Measurements from ENCODE around the gene MATCAP1. TPM values are rescaled to one million over a fixed set of nuclear protein-coding genes. Genes with fewer than 3 reads are reported as not detected.

MATCAP1 gene
- total RNA-seq, 1 experiment from 2014 or later, result 33.9 TPM

- TF ChIP-seq, protein P1, sequence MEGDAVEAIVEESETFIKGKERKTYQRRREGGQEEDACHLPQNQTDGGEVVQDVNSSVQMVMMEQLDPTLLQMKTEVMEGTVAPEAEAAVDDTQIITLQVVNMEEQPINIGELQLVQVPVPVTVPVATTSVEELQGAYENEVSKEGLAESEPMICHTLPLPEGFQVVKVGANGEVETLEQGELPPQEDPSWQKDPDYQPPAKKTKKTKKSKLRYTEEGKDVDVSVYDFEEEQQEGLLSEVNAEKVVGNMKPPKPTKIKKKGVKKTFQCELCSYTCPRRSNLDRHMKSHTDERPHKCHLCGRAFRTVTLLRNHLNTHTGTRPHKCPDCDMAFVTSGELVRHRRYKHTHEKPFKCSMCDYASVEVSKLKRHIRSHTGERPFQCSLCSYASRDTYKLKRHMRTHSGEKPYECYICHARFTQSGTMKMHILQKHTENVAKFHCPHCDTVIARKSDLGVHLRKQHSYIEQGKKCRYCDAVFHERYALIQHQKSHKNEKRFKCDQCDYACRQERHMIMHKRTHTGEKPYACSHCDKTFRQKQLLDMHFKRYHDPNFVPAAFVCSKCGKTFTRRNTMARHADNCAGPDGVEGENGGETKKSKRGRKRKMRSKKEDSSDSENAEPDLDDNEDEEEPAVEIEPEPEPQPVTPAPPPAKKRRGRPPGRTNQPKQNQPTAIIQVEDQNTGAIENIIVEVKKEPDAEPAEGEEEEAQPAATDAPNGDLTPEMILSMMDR (conservative IDR thresholded peaks at IDR 0.05; ENCODE audit: low read depth, low read length), result no peak
- TF ChIP-seq EZH2 (IDR thresholded peaks at IDR 0.05; ENCODE audit: borderline replicate concordance, low read depth, low read length, poor library complexity, severe bottlenecking), result no peak
- peak within 1 kb of the TSS; percentile 52 for H3K4me3 ChIP-seq (ENCODE audit: low read depth, low read length, poor library complexity, severe bottlenecking)
- no peaks in the 10 kb centered on the region for H3K27me3 ChIP-seq (replicated peaks; ENCODE audit: insufficient read depth, low read depth, low read length, poor library complexity)
- ChIA-PET POLR2A (ENCODE audit: low non-redundant PET) (interaction anchor here (0.6 to 0.7 kb wide), 2 partner anchors 10 to 250 kb away, joined by 3 to 4 read pairs; no protein-coding TSS in a partner anchor), CTCF (interaction anchor here (0.6 to 1.9 kb wide), 6 partner anchors 11 to 754 kb away, joined by 3 to 10 read pairs (median 4); no protein-coding TSS in a partner anchor)
- no peaks in the 10 kb centered on the region for H3K36me3 ChIP-seq (ENCODE audit: insufficient read depth, low read length, poor library complexity, severe bottlenecking)
- BruUV-seq (replicated peaks), result no TSS peak
- peak within 1 kb of the TSS; percentile 69 for H3K27ac ChIP-seq (ENCODE audit: low read depth, low read length, poor library complexity, severe bottlenecking)
- H3K4me1 ChIP-seq (ENCODE audit: insufficient read depth, low read length, poor library complexity, severe bottlenecking), result peaks cover 25% of the 10 kb centered on the region
- peak; percentile 86 for DNase-seq (ENCODE audit: low spot score)
- intact Hi-C loops (cut with micrococcal nuclease; ENCODE audit: unreplicated experiment), result no loop called here
- no peaks in the 10 kb centered on the region for H3K9me3 ChIP-seq (ENCODE audit: low read depth, low read length, poor library complexity, severe bottlenecking)
Observed at GRCh38 chr16:67170168-67170948, 13.4 kb downstream of the MATCAP1 start, which contains the start of gene NOL3. TSS of gene NOL3 (plus strand) at chr16:67170538.

- ChIA-PET CTCF (interaction anchor here (0.7 to 1.9 kb wide), 4 partner anchors 11 to 753 kb away, joined by 3 to 10 read pairs (median 6); no protein-coding TSS in a partner anchor), POLR2A (ENCODE audit: low non-redundant PET) (interaction anchor here (0.7 kb wide), 1 partner anchor 9 kb away, joined by 4 read pairs; no protein-coding TSS in a partner anchor)
- Histone ChIP-seq H3K4me1 (ENCODE audit: insufficient read depth, low read length, poor library complexity, severe bottlenecking) (peaks cover 19% of the 10 kb centered on the region), H3K27me3 (replicated peaks; ENCODE audit: insufficient read depth, low read depth, low read length, poor library complexity) (no peaks in the 10 kb centered on the region), H3K9me3 (ENCODE audit: low read depth, low read length, poor library complexity, severe bottlenecking) (no peaks in the 10 kb centered on the region), H3K27ac (ENCODE audit: low read depth, low read length, poor library complexity, severe bottlenecking) (peak overlapping the region; percentile 69), H3K4me3 (ENCODE audit: low read depth, low read length, poor library complexity, severe bottlenecking) (peak overlapping the region; percentile 52), H3K36me3 (ENCODE audit: insufficient read depth, low read length, poor library complexity, severe bottlenecking) (no peaks in the 10 kb centered on the region)
- DNase-seq (ENCODE audit: low spot score), result peak; percentile 77
- BruUV-seq (replicated peaks), result no TSS peak
- TF ChIP-seq, protein P1 (conservative IDR thresholded peaks at IDR 0.05; ENCODE audit: low read depth, low read length), result peak; percentile 83
- no peak for TF ChIP-seq EZH2 (IDR thresholded peaks at IDR 0.05; ENCODE audit: borderline replicate concordance, low read depth, low read length, poor library complexity, severe bottlenecking)
- intact Hi-C loops (cut with micrococcal nuclease; ENCODE audit: unreplicated experiment), result no loop called here
Observed at GRCh38 chr16:67169642-67170167, 14.1 kb downstream of the MATCAP1 start.

DNA sequence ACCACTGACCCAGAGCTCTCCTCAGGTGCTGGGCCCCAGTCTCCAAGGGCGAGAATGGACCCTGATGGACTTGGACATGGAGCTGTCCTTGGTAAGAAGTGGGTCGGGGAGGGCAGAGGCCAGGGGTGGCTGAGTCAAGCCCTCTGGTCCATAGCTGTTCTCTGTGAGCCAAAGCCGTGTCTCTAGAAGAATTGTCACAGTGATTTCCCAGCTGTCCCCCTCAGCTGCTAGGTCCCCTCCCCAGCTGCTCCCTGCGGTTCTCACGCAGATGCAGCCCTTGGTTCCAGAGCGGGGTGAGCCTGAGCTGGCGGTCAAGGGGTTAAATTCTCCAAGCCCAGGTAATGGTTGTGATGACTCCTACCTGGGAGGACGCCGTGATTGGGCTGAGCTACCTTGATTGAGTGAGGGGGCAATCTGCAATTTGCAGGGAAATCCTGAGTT lies 14.7 kb downstream of the MATCAP1 start:
- no peak for TF ChIP-seq EZH2 (IDR thresholded peaks at IDR 0.05; ENCODE audit: borderline replicate concordance, low read depth, low read length, poor library complexity, severe bottlenecking)
- TF ChIP-seq, protein P1 (conservative IDR thresholded peaks at IDR 0.05; ENCODE audit: low read depth, low read length), result no peak
- Histone ChIP-seq H3K36me3 (ENCODE audit: insufficient read depth, low read length, poor library complexity, severe bottlenecking) (no peaks in the 10 kb centered on the region), H3K27ac (ENCODE audit: low read depth, low read length, poor library complexity, severe bottlenecking) (no peak overlapping the region), H3K27me3 (replicated peaks; ENCODE audit: insufficient read depth, low read depth, low read length, poor library complexity) (no peaks in the 10 kb centered on the region), H3K4me3 (ENCODE audit: low read depth, low read length, poor library complexity, severe bottlenecking) (no peak overlapping the region), H3K4me1 (ENCODE audit: insufficient read depth, low read length, poor library complexity, severe bottlenecking) (peaks cover 14% of the 10 kb centered on the region), H3K9me3 (ENCODE audit: low read depth, low read length, poor library complexity, severe bottlenecking) (no peaks in the 10 kb centered on the region)
- intact Hi-C loops (cut with micrococcal nuclease; ENCODE audit: unreplicated experiment), result no loop called here
- POLR2A ChIA-PET (ENCODE audit: low non-redundant PET), result no interaction called here
- no peak for DNase-seq (ENCODE audit: low spot score)
- no TSS peak for BruUV-seq (replicated peaks)
- CTCF ChIA-PET, result interaction anchor here (1.9 kb wide), 1 partner anchor 14 kb away, joined by 10 read pairs; no protein-coding TSS in a partner anchor
